EH (cell line): ENCODE results near the gene ASB16.
A peak's percentile ranks its signal among the peaks of the same experiment; 100 is the strongest.

Source experiments
- DNase-seq: peaks from one replicate; pipeline ENCODE4 v3.0.0-alpha.2; 2015; ENCODE audit warnings: low read depth

Gene ASB16

GRCh38 chr17:44223541-44224071, 53.1 kb downstream of the ASB16 start:
- DNase-seq, result peak; percentile 46
